ENCODE measurements around the gene AKR1C8. TPM values are rescaled to one million over a fixed set of nuclear protein-coding genes. Genes with fewer than 3 reads are reported as not detected.
"Not testable (repeated sequence)": the region's sequence is repeated elsewhere in the genome, so short reads cannot be mapped to it uniquely, and the experiment has no call there.

Gene AKR1C8
- polyA plus RNA-seq, 1 experiment = not detected

GRCh38 chr10:5143137-5143536 is 41.8 kb downstream of the AKR1C8 start:
- Histone ChIP-seq H3K9me3 (ENCODE audit: control insufficient read depth, insufficient read depth, low read length) (no peaks in the 10 kb centered on the region), H3K27ac (ENCODE audit: low read depth, low read length) (no peak overlapping the region), H3K27me3 (ENCODE audit: control insufficient read depth, insufficient read depth, low read length) (no peaks in the 10 kb centered on the region), H3K4me3 (ENCODE audit: low read depth, low read length) (no peak overlapping the region)
- ChIA-PET POLR2A (no interaction called here), CTCF (no interaction called here)
- TF ChIP-seq CTCF (IDR thresholded peaks at IDR 0.05; ENCODE audit: low read depth, low read length) = no peak
- no peak for DNase-seq (ENCODE audit: low read depth, low spot score)

GRCh38 chr10:5142199-5142598 is 42.8 kb downstream of the AKR1C8 start:
- no peak for TF ChIP-seq CTCF (IDR thresholded peaks at IDR 0.05; ENCODE audit: low read depth, low read length)
- H3K4me3 ChIP-seq (ENCODE audit: low read depth, low read length) = no peak overlapping the region
- H3K9me3 ChIP-seq (ENCODE audit: control insufficient read depth, insufficient read depth, low read length) = no peaks in the 10 kb centered on the region
- no peak for DNase-seq (ENCODE audit: low read depth, low spot score)
- H3K27me3 ChIP-seq (ENCODE audit: control insufficient read depth, insufficient read depth, low read length) = no peaks in the 10 kb centered on the region
- ChIA-PET CTCF (no interaction called here), POLR2A (no interaction called here)
- no peak overlapping the region for H3K27ac ChIP-seq (ENCODE audit: low read depth, low read length)

- H3K9me3 ChIP-seq (ENCODE audit: control insufficient read depth, insufficient read depth, low read length); H3K27ac ChIP-seq (ENCODE audit: low read depth, low read length); DNase-seq (ENCODE audit: low read depth, low spot score); H3K27me3 ChIP-seq (ENCODE audit: control insufficient read depth, insufficient read depth, low read length); H3K4me3 ChIP-seq (ENCODE audit: low read depth, low read length); CTCF ChIA-PET; POLR2A ChIA-PET: not testable (repeated sequence)
Measured at GRCh38 chr10:5137699-5138098, 47.3 kb downstream of the AKR1C8 start.

GRCh38 chr10:5136468-5137087 is 48.4 kb downstream of the AKR1C8 start:
- ChIA-PET CTCF (no interaction called here), POLR2A (no interaction called here)
- DNase-seq (ENCODE audit: low read depth, low spot score) = no peak
- H3K4me3 ChIP-seq (ENCODE audit: low read depth, low read length) = no peak overlapping the region
- H3K27ac ChIP-seq (ENCODE audit: low read depth, low read length) = no peak overlapping the region
- H3K9me3 ChIP-seq (ENCODE audit: control insufficient read depth, insufficient read depth, low read length) = peaks cover 3% of the 10 kb centered on the region; the same call in 1 of the 2 replicates
- no peak for TF ChIP-seq CTCF (IDR thresholded peaks at IDR 0.05; ENCODE audit: low read depth, low read length)
- H3K27me3 ChIP-seq (ENCODE audit: control insufficient read depth, insufficient read depth, low read length) = no peaks in the 10 kb centered on the region

GRCh38 chr10:5135581-5135980 is 49.4 kb downstream of the AKR1C8 start:
- DNase-seq (ENCODE audit: low read depth, low spot score) = no peak
- ChIA-PET POLR2A (no interaction called here), CTCF (no interaction called here)
- no peaks in the 10 kb centered on the region for H3K27me3 ChIP-seq (ENCODE audit: control insufficient read depth, insufficient read depth, low read length)
- no peak for TF ChIP-seq CTCF (IDR thresholded peaks at IDR 0.05; ENCODE audit: low read depth, low read length)
- H3K9me3 ChIP-seq (ENCODE audit: control insufficient read depth, insufficient read depth, low read length) = peaks cover 3% of the 10 kb centered on the region; the same call in 1 of the 2 replicates
- H3K4me3 ChIP-seq (ENCODE audit: low read depth, low read length) = no peak overlapping the region
- no peak overlapping the region for H3K27ac ChIP-seq (ENCODE audit: low read depth, low read length)
